ENCODE data around the gene SLC16A9. TPM values are rescaled to one million over a fixed set of nuclear protein-coding genes. Genes with fewer than 3 reads are reported as not detected.
"Not testable (repeated sequence)": the region's sequence is repeated elsewhere in the genome, so short reads cannot be mapped to it uniquely, and the experiment has no call there.

The SLC16A9 gene
- polyA plus RNA-seq, 3 donors, result 31.8 to 50.2 (median 43.5) TPM

- no peak for DNase-seq (ENCODE audit: extremely low read depth in 1 of 11, low read depth in 9 of 11, low spot score in 4 of 11)
These were observed 17.5 kb downstream of the SLC16A9 start for GRCh38 chr10:59692113-59692512.

GRCh38 chr10:59688921-59689351 lies 20.7 kb downstream of the SLC16A9 start:
- no peak for DNase-seq (ENCODE audit: extremely low read depth in 1 of 11, low read depth in 9 of 11, low spot score in 4 of 11)

- DNase-seq (ENCODE audit: extremely low read depth in 1 of 11, low read depth in 9 of 11, low spot score in 4 of 11), result no peak
These were observed 22.0 kb downstream of the SLC16A9 start for GRCh38 chr10:59687657-59688056.

GRCh38 chr10:59684006-59684405 lies 25.6 kb downstream of the SLC16A9 start:
- no peak for DNase-seq (ENCODE audit: extremely low read depth in 1 of 11, low read depth in 9 of 11, low spot score in 4 of 11)

- no peak for DNase-seq (ENCODE audit: extremely low read depth in 1 of 11, low read depth in 9 of 11, low spot score in 4 of 11)
These were observed 26.4 kb downstream of the SLC16A9 start for GRCh38 chr10:59682986-59683937.

- DNase-seq (ENCODE audit: extremely low read depth in 1 of 11, low read depth in 9 of 11, low spot score in 4 of 11), result no peak
These were observed 29.5 kb downstream of the SLC16A9 start for GRCh38 chr10:59680199-59680598.

GRCh38 chr10:59678884-59679301 lies 30.8 kb downstream of the SLC16A9 start:
- no peak for DNase-seq (ENCODE audit: extremely low read depth in 1 of 11, low read depth in 9 of 11, low spot score in 4 of 11)

GRCh38 chr10:59677253-59677831 lies 32.3 kb downstream of the SLC16A9 start:
- DNase-seq (ENCODE audit: extremely low read depth in 1 of 11, low read depth in 9 of 11, low spot score in 4 of 11), result no peak

GRCh38 chr10:59675812-59676211 lies 33.8 kb downstream of the SLC16A9 start:
- no peak for DNase-seq (ENCODE audit: extremely low read depth in 1 of 11, low read depth in 9 of 11, low spot score in 4 of 11)

GRCh38 chr10:59674215-59674836 lies 35.3 kb downstream of the SLC16A9 start:
- no peak for DNase-seq (ENCODE audit: extremely low read depth in 1 of 11, low read depth in 9 of 11, low spot score in 4 of 11)

- DNase-seq (ENCODE audit: extremely low read depth in 1 of 11, low read depth in 9 of 11, low spot score in 4 of 11), result peak in 1 of 11 donors; percentile 5
These were observed 37.3 kb downstream of the SLC16A9 start for GRCh38 chr10:59672150-59672875.

GRCh38 chr10:59670269-59670668 lies 39.4 kb downstream of the SLC16A9 start:
- DNase-seq (ENCODE audit: extremely low read depth in 1 of 11, low read depth in 9 of 11, low spot score in 4 of 11), result no peak

- no peak for DNase-seq (ENCODE audit: extremely low read depth in 1 of 11, low read depth in 9 of 11, low spot score in 4 of 11)
These were observed 41.6 kb downstream of the SLC16A9 start for GRCh38 chr10:59668096-59668495.

GRCh38 chr10:59666310-59666709 lies 43.3 kb downstream of the SLC16A9 start:
- no peak for DNase-seq (ENCODE audit: extremely low read depth in 1 of 11, low read depth in 9 of 11, low spot score in 4 of 11)

GRCh38 chr10:59663213-59663612 lies 46.4 kb downstream of the SLC16A9 start:
- not testable (repeated sequence) for DNase-seq (ENCODE audit: extremely low read depth in 1 of 11, low read depth in 9 of 11, low spot score in 4 of 11)

- DNase-seq (ENCODE audit: extremely low read depth in 1 of 11, low read depth in 9 of 11, low spot score in 4 of 11), result no peak
These were observed 51.9 kb downstream of the SLC16A9 start for GRCh38 chr10:59657724-59658123.

GRCh38 chr10:59655309-59655708 lies 54.3 kb downstream of the SLC16A9 start:
- no peak for DNase-seq (ENCODE audit: extremely low read depth in 1 of 11, low read depth in 9 of 11, low spot score in 4 of 11)

GRCh38 chr10:59654007-59654406 lies 55.6 kb downstream of the SLC16A9 start:
- DNase-seq (ENCODE audit: extremely low read depth in 1 of 11, low read depth in 9 of 11, low spot score in 4 of 11), result no peak

- no peak for DNase-seq (ENCODE audit: extremely low read depth in 1 of 11, low read depth in 9 of 11, low spot score in 4 of 11)
These were observed 57.7 kb downstream of the SLC16A9 start for GRCh38 chr10:59651902-59652301.

Measured in renal cortex interstitium (tissue), 11 donors.